ENCODE measurements around the gene MYCL.

- TF ChIP-seq CTCF (IDR thresholded peaks at IDR 0.05; ENCODE audit: low read depth, low read length) (no peak), EZH2phosphoT487 (IDR thresholded peaks at IDR 0.05; ENCODE audit: low read depth) (no peak)
Measured at GRCh38 chr1:39865762-39866161, 36.0 kb downstream of the MYCL start.
